ENCODE results near the gene TMPRSS7. TPM values are rescaled to one million over a fixed set of nuclear protein-coding genes. Genes with fewer than 3 reads are reported as not detected.

The TMPRSS7 gene
- total RNA-seq, 8 experiments from 2014 or later, result 0.17 to 2.1 (median 0.20) TPM; not detected in 5

- Histone ChIP-seq H3K4me3 (no peak overlapping the region), H3K4me1 (replicated peaks in 1 of 2) (peaks cover 24 to 27% of the 10 kb centered on the region in 2 donors), H3K27ac (no peak overlapping the region)
- WGBS, 10 experiments, result 51 to 100% (median 88%) methylated on average over 1 to 4 of the region's 4 CpGs; no CpG with 5 or more reads in 2 of the 10 experiments
- ATAC-seq (replicated peaks in 6 of 8), result no peak
- in situ Hi-C loops (cut with MboI; ENCODE audit: low pct_unique_long_range_greater_than_20kb in 2 of 9, low sequenced_read_pairs in 9 of 9, unreplicated experiment in 9 of 9), result loop anchor here in 3 of 9 experiments (10.0 to 25.0 kb wide), 2 partner anchors 165 to 382 kb away; partner anchors contain the start of gene SLC9C1 (in 1 of the 3)
Observed at GRCh38 chr3:112129925-112130637, 95.5 kb downstream of the TMPRSS7 start.

DNA sequence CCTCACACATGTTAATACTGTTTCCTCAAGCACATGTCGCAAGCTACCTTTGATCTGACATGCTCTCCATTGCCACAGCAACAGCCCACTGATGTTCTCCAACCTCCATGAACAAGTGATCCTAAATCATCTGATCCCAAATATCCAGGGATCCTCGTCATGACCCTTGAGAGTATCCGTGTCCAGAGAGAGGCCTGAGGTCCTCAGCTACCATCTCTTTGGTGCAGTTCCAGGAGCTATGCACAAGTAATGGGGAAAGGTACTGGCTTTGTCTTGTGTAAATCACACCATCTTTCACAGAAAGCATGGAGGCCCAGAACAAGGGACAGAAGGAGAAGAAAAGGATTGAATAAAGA lies 96.1 kb downstream of the TMPRSS7 start:
- Histone ChIP-seq H3K4me3 (no peak overlapping the region), H3K27ac (no peak overlapping the region), H3K4me1 (replicated peaks in 1 of 2) (peaks cover 18 to 22% of the 10 kb centered on the region in 2 donors)
- in situ Hi-C loops (cut with MboI; ENCODE audit: low pct_unique_long_range_greater_than_20kb in 2 of 9, low sequenced_read_pairs in 9 of 9, unreplicated experiment in 9 of 9), result loop anchor here in 3 of 9 experiments (10.0 to 25.0 kb wide), 2 partner anchors 164 to 382 kb away; partner anchors contain the start of gene SLC9C1 (in 1 of the 3)
- WGBS, 10 experiments, result 45 to 100% (median 84%) methylated on average over 1 to 3 of the region's 3 CpGs; no CpG with 5 or more reads in 2 of the 10 experiments
- no peak for ATAC-seq (replicated peaks in 6 of 8)

Other genes starting within 250 kb of the TMPRSS7 start
- 10 to 100 TPM in 2 of 8 experiments, 1 to 10 TPM in 6; 2.1 to 37.1 (median 4.3) TPM for gene PHLDB2, start 175.5 kb upstream of the TMPRSS7 start, total RNA-seq
- gene ABHD10, start 55.7 kb upstream of the TMPRSS7 start, total RNA-seq, result 10 to 100 TPM; 29.6 to 56.2 (median 39.8) TPM
- gene TAGLN3, start 35.8 kb upstream of the TMPRSS7 start, total RNA-seq, result 100 to 1,000 TPM in 5 of 8 experiments, under 1 TPM in 1, not detected in 2; 0.67 to 422 (median 194) TPM
- gene C3orf52, start 51.7 kb downstream of the TMPRSS7 start, total RNA-seq, result 1 to 10 TPM in 3 of 8 experiments, under 1 TPM in 5; 0.11 to 4.4 (median 0.45) TPM
- under 1 TPM in 5 of 8 experiments, not detected in 3; 0.13 to 0.38 (median 0.36) TPM for gene GCSAM, start 98.5 kb downstream of the TMPRSS7 start, total RNA-seq